Chondrocyte (in vitro differentiated cells): ENCODE data around the gene TCF7L2. TPM values are rescaled to one million over a fixed set of nuclear protein-coding genes. Genes with fewer than 3 reads are reported as not detected.

Experiments
- DNase-seq: peaks from one replicate; pipeline ENCODE4 v3.0.0; 2021; ENCODE audit warnings: mixed read lengths, low spot score
- H3K27ac Mint-ChIP-seq: one replicate; pipeline ENCODE4 v1.8.0; 2021; ENCODE audit warnings: mild to moderate bottlenecking, moderate library complexity, mixed read lengths; ENCODE audit not compliant: unreplicated experiment
- H3K27me3 Mint-ChIP-seq: 2 replicates; pipeline ENCODE4 v1.8.0; 2021; ENCODE audit warnings: low read depth, mixed read lengths
- H3K36me3 Mint-ChIP-seq: 2 replicates; pipeline ENCODE4 v1.8.0; 2021; ENCODE audit warnings: low read depth, mixed read lengths
- H3K4me1 Mint-ChIP-seq: 2 replicates; pipeline ENCODE4 v1.8.0; 2021; ENCODE audit warnings: low read depth, mild to moderate bottlenecking, mixed read lengths
- H3K4me3 Mint-ChIP-seq: one replicate; pipeline ENCODE4 v1.8.0; 2021; ENCODE audit warnings: mild to moderate bottlenecking, moderate library complexity, mixed read lengths; ENCODE audit not compliant: unreplicated experiment
- H3K9me3 Mint-ChIP-seq: 2 replicates; pipeline ENCODE4 v1.8.0; 2021; ENCODE audit warnings: low read depth, mixed read lengths
- CTCF ChIP-seq: fragments of 200-600 bp; sonication (generic); IDR thresholded peaks from 2 replicates; pipeline ENCODE4 v1.5.0; 2021; ENCODE audit warnings: antibody characterized with exemption, mild to moderate bottlenecking, moderate library complexity
- total RNA-seq: library from RNA; stranded (reverse); gene quantifications from 3 replicates; pipeline ENCODE4 v1.2.1, GENCODE V29; 2021

Gene TCF7L2
- total RNA-seq, 1 donor from 2014 or later, result 30.9 TPM

DNA sequence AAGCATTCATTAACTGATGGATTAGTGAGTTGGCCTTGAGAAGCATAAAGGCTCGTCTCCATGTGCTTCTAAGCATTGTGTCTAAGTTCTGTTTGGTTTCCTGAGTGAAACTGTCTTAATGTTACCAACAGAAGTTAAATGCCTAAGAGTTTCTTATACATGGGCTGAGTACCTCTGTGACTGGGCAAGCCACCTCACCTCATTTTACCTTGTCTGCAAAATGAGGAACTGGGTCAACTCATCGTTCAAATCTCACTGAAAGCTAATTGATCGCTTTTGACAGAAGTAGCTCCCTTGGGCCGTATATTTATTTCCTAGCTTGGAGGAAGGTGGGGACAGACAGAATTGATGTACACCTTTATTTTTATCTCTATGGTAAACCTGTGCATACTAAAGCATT lies 88.9 kb downstream of the TCF7L2 start:
- Mint-ChIP-seq H3K9me3 (no peaks in the 10 kb centered on the region), H3K36me3 (peaks cover 13% of the 10 kb centered on the region), H3K27me3 (no peaks in the 10 kb centered on the region), H3K27ac (no peak overlapping the region), H3K4me3 (no peak overlapping the region), H3K4me1 (peaks cover 67% of the 10 kb centered on the region)
- no peak for DNase-seq
- no peak for TF ChIP-seq CTCF

- no peak overlapping the region for H3K4me3 Mint-ChIP-seq
- no peak for TF ChIP-seq CTCF
- peaks cover 69% of the 10 kb centered on the region for H3K4me1 Mint-ChIP-seq
- H3K27ac Mint-ChIP-seq, result no peak overlapping the region
- no peak for DNase-seq
- no peaks in the 10 kb centered on the region for H3K9me3 Mint-ChIP-seq
- H3K27me3 Mint-ChIP-seq, result no peaks in the 10 kb centered on the region
- H3K36me3 Mint-ChIP-seq, result peaks cover 12% of the 10 kb centered on the region
These were observed 91.3 kb downstream of the TCF7L2 start for GRCh38 chr10:113041324-113041723.

DNA sequence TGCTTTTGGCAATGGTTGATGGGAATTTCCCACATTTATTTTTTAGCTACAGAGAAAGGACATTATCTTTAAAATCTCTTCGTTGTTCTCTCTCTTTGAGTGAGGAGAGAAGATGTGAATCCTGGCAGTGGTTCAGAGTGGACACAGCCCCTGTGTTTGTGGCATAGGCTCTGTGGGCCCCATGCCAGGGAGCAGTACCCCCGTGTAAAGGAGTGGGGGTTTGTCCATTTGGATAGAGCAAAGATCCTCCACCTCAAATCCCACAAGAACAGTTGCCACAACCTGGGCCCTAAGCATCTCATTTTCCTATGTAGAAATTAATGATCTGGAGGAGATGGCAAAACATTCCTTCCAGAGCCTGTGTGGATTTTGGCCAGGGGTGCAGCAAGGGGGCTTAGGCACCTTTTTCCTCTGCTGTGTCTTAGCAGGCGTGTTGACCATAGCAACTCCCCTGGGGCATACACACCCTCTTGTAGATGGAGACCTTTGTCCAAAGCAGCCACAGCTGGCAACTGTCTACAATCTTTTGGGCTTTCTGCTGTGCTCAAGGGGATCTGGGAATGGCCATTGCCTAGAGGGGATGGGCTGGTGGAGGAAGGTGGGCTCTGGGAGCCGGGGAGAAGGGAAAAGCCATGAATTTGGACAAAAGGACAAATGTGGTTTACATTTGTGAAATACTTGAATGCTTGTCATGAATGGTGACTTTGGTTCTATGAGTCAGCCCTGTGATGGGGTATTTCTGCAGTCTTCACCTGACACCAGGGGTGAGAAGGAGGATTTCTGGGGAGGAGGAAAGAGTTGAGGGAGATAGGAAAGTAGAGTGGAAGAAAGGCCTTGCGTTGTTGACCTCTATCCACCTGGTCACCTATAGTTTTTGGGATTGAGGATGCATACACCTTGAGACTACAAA lies 92.0 kb downstream of the TCF7L2 start:
- no peak for TF ChIP-seq CTCF
- peaks cover 12% of the 10 kb centered on the region for H3K36me3 Mint-ChIP-seq
- peak overlapping the region; percentile 83 for H3K27ac Mint-ChIP-seq
- no peaks in the 10 kb centered on the region for H3K27me3 Mint-ChIP-seq
- peaks cover 68% of the 10 kb centered on the region for H3K4me1 Mint-ChIP-seq
- no peak overlapping the region for H3K4me3 Mint-ChIP-seq
- no peak for DNase-seq
- H3K9me3 Mint-ChIP-seq, result no peaks in the 10 kb centered on the region

DNA sequence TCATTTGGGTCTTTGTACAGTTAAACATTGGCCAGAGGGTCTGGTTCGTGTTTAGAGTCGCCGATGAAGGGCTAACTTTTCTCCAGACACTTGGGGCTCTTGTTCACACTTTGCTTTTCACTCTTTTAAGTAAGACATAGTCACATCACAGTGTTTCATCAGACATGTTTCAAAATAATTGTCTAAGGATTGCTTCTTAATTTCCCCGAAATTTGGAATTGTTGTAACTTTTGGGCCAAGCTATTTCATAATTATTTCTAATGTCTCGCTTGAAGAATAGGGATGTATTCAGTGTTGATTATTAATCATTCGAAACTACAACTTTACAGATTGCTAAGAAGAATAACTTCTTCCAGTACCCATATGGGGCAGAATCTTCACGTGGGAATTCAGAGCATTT lies 92.8 kb downstream of the TCF7L2 start:
- Mint-ChIP-seq H3K9me3 (no peaks in the 10 kb centered on the region), H3K4me3 (no peak overlapping the region), H3K4me1 (peaks cover 68% of the 10 kb centered on the region), H3K27me3 (no peaks in the 10 kb centered on the region), H3K36me3 (peaks cover 12% of the 10 kb centered on the region), H3K27ac (peak overlapping the region; percentile 83)
- no peak for TF ChIP-seq CTCF
- no peak for DNase-seq

GRCh38 chr10:113044016-113044755 lies 94.1 kb downstream of the TCF7L2 start:
- Mint-ChIP-seq H3K4me1 (peaks cover 73% of the 10 kb centered on the region), H3K27ac (peak overlapping the region; percentile 92), H3K27me3 (no peaks in the 10 kb centered on the region), H3K9me3 (no peaks in the 10 kb centered on the region), H3K4me3 (no peak overlapping the region), H3K36me3 (peaks cover 12% of the 10 kb centered on the region)
- DNase-seq, result no peak
- no peak for TF ChIP-seq CTCF
